ENCODE data around the gene ZNF653. TPM values are rescaled to one million over a fixed set of nuclear protein-coding genes. Genes with fewer than 3 reads are reported as not detected.

Gene ZNF653
- total RNA-seq (2014; rRNA removed; shearing (Covaris generic)), result 8.5 and 9.8 TPM in 2 replicates

GRCh38 chr19:11505504-11506100 is at the start of gene ZNF653:
Gene ZNF653, minus strand, starts transcription at chr19:11505839. Its CDS starts 53 bp downstream, at chr19:11505786.
- peak within 1 kb of the TSS; percentile 85 for H3K4me3 ChIP-seq (ENCODE audit: insufficient read depth, low read depth, low read length)
- H3K36me3 ChIP-seq (replicated peaks; ENCODE audit: control insufficient read depth, insufficient read depth, low read length), result no peaks in the 10 kb centered on the region; the same call in 1 of the 2 replicates
- peak; percentile 98 for DNase-seq
- H3K27me3 ChIP-seq (ENCODE audit: control insufficient read depth, insufficient read depth, low read length), result no peaks in the 10 kb centered on the region

- H3K4me3 ChIP-seq (ENCODE audit: insufficient read depth, low read depth, low read length), result no peak overlapping the region
- DNase-seq, result no peak
- H3K27me3 ChIP-seq (ENCODE audit: control insufficient read depth, insufficient read depth, low read length), result no peaks in the 10 kb centered on the region
- peaks cover 12% of the 10 kb centered on the region for H3K36me3 ChIP-seq (replicated peaks; ENCODE audit: control insufficient read depth, insufficient read depth, low read length)
Observed at GRCh38 chr19:11555246-11555645, 49.6 kb upstream of the ZNF653 start.

- no peak for DNase-seq
- H3K36me3 ChIP-seq (replicated peaks; ENCODE audit: control insufficient read depth, insufficient read depth, low read length), result peaks cover 13% of the 10 kb centered on the region
- no peaks in the 10 kb centered on the region for H3K27me3 ChIP-seq (ENCODE audit: control insufficient read depth, insufficient read depth, low read length)
- no peak overlapping the region for H3K4me3 ChIP-seq (ENCODE audit: insufficient read depth, low read depth, low read length)
Observed at GRCh38 chr19:11554160-11554559, 48.5 kb upstream of the ZNF653 start.

GRCh38 chr19:11552666-11553372 is 47.2 kb upstream of the ZNF653 start:
- no peaks in the 10 kb centered on the region for H3K27me3 ChIP-seq (ENCODE audit: control insufficient read depth, insufficient read depth, low read length)
- peaks cover 13% of the 10 kb centered on the region for H3K36me3 ChIP-seq (replicated peaks; ENCODE audit: control insufficient read depth, insufficient read depth, low read length)
- DNase-seq, result no peak
- H3K4me3 ChIP-seq (ENCODE audit: insufficient read depth, low read depth, low read length), result no peak overlapping the region

GRCh38 chr19:11551603-11552235 is 46.1 kb upstream of the ZNF653 start:
- Histone ChIP-seq H3K27me3 (ENCODE audit: control insufficient read depth, insufficient read depth, low read length) (no peaks in the 10 kb centered on the region), H3K36me3 (replicated peaks; ENCODE audit: control insufficient read depth, insufficient read depth, low read length) (peaks cover 15% of the 10 kb centered on the region), H3K4me3 (ENCODE audit: insufficient read depth, low read depth, low read length) (no peak overlapping the region)
- peak; percentile 94 for DNase-seq

- H3K36me3 ChIP-seq (replicated peaks; ENCODE audit: control insufficient read depth, insufficient read depth, low read length), result peaks cover 13% of the 10 kb centered on the region
- no peaks in the 10 kb centered on the region for H3K27me3 ChIP-seq (ENCODE audit: control insufficient read depth, insufficient read depth, low read length)
- H3K4me3 ChIP-seq (ENCODE audit: insufficient read depth, low read depth, low read length), result no peak overlapping the region
- no peak for DNase-seq
Observed at GRCh38 chr19:11550265-11550664, 44.6 kb upstream of the ZNF653 start.

- DNase-seq, result peak; percentile 53
- no peak overlapping the region for H3K4me3 ChIP-seq (ENCODE audit: insufficient read depth, low read depth, low read length)
- H3K27me3 ChIP-seq (ENCODE audit: control insufficient read depth, insufficient read depth, low read length), result no peaks in the 10 kb centered on the region
- H3K36me3 ChIP-seq (replicated peaks; ENCODE audit: control insufficient read depth, insufficient read depth, low read length), result peaks cover 11% of the 10 kb centered on the region
Observed at GRCh38 chr19:11549386-11549953, 43.8 kb upstream of the ZNF653 start.

GRCh38 chr19:11547929-11548700 is 42.5 kb upstream of the ZNF653 start:
- H3K27me3 ChIP-seq (ENCODE audit: control insufficient read depth, insufficient read depth, low read length), result no peaks in the 10 kb centered on the region
- H3K4me3 ChIP-seq (ENCODE audit: insufficient read depth, low read depth, low read length), result no peak overlapping the region
- H3K36me3 ChIP-seq (replicated peaks; ENCODE audit: control insufficient read depth, insufficient read depth, low read length), result peaks cover 6% of the 10 kb centered on the region
- DNase-seq, result no peak

- Histone ChIP-seq H3K4me3 (ENCODE audit: insufficient read depth, low read depth, low read length) (no peak overlapping the region), H3K27me3 (ENCODE audit: control insufficient read depth, insufficient read depth, low read length) (no peaks in the 10 kb centered on the region), H3K36me3 (replicated peaks; ENCODE audit: control insufficient read depth, insufficient read depth, low read length) (no peaks in the 10 kb centered on the region)
- DNase-seq, result no peak
Observed at GRCh38 chr19:11541238-11541637, 35.6 kb upstream of the ZNF653 start.

- Histone ChIP-seq H3K27me3 (ENCODE audit: control insufficient read depth, insufficient read depth, low read length) (no peaks in the 10 kb centered on the region; the same call in 1 of the 2 replicates), H3K36me3 (replicated peaks; ENCODE audit: control insufficient read depth, insufficient read depth, low read length) (no peaks in the 10 kb centered on the region), H3K4me3 (ENCODE audit: insufficient read depth, low read depth, low read length) (no peak overlapping the region)
- DNase-seq, result peak; percentile 46
Observed at GRCh38 chr19:11540645-11541044, 35.0 kb upstream of the ZNF653 start.

- DNase-seq, result peak; percentile 94
- Histone ChIP-seq H3K36me3 (replicated peaks; ENCODE audit: control insufficient read depth, insufficient read depth, low read length) (no peaks in the 10 kb centered on the region), H3K27me3 (ENCODE audit: control insufficient read depth, insufficient read depth, low read length) (no peaks in the 10 kb centered on the region; the same call in 1 of the 2 replicates), H3K4me3 (ENCODE audit: insufficient read depth, low read depth, low read length) (peak overlapping the region; percentile 38)
Observed at GRCh38 chr19:11539495-11540365, 34.1 kb upstream of the ZNF653 start.

- no peaks in the 10 kb centered on the region; the same call in 1 of the 2 replicates for H3K27me3 ChIP-seq (ENCODE audit: control insufficient read depth, insufficient read depth, low read length)
- DNase-seq, result peak; percentile 94
- peak within 1 kb of the TSS; percentile 38 for H3K4me3 ChIP-seq (ENCODE audit: insufficient read depth, low read depth, low read length)
- no peaks in the 10 kb centered on the region for H3K36me3 ChIP-seq (replicated peaks; ENCODE audit: control insufficient read depth, insufficient read depth, low read length)
Observed at GRCh38 chr19:11538232-11539036, 32.8 kb upstream of the ZNF653 start, which contains the start of gene CNN1. Gene CNN1, plus strand, starts transcription at chr19:11538851. Its CDS starts 77 bp downstream, at chr19:11538928.
